Cardiac fibroblast (primary cell): ENCODE results near the gene CLIC4.
"Not testable (repeated sequence)": the region's sequence is repeated elsewhere in the genome, so short reads cannot be mapped to it uniquely, and the experiment has no call there.

Experiments used
- DNase-seq, 2 donors: peaks; one replicate each; pipeline versions ENCODE4 v3.0.0 to v3.0.0-alpha.2; 2010; ENCODE audit warnings: low read depth in 2 of 2
- H3K4me3 ChIP-seq, 2 donors: replicated peaks in 1 of 2; 1 replicate in 1 of 2; 2 replicates in 1 of 2; pipeline ENCODE4 v1.5.1; 2011; ENCODE audit warnings: low read depth in 2 of 2, low read length in 2 of 2, mild to moderate bottlenecking in 2 of 2, moderate library complexity in 1 of 2
- CTCF ChIP-seq: IDR thresholded peaks from one replicate; pipeline ENCODE4 v1.5.1; 2011; ENCODE audit warnings: low read depth, mild to moderate bottlenecking, low read length, inconsistent platforms

The CLIC4 gene

GRCh38 chr1:24744911-24745710, at the start of gene CLIC4:
Gene CLIC4, plus strand, starts transcription at chr1:24745447. Its CDS starts 107 bp downstream, at chr1:24745554.
- DNase-seq, result peak; percentile 99 to 100
- peak; percentile 28 for TF ChIP-seq CTCF
- H3K4me3 ChIP-seq, result peak within 1 kb of the TSS; percentile 80 to 88

GRCh38 chr1:24696041-24696755, 49.0 kb upstream of the CLIC4 start:
- DNase-seq, result no peak
- TF ChIP-seq CTCF, result no peak
- no peak overlapping the region for H3K4me3 ChIP-seq

DNA sequence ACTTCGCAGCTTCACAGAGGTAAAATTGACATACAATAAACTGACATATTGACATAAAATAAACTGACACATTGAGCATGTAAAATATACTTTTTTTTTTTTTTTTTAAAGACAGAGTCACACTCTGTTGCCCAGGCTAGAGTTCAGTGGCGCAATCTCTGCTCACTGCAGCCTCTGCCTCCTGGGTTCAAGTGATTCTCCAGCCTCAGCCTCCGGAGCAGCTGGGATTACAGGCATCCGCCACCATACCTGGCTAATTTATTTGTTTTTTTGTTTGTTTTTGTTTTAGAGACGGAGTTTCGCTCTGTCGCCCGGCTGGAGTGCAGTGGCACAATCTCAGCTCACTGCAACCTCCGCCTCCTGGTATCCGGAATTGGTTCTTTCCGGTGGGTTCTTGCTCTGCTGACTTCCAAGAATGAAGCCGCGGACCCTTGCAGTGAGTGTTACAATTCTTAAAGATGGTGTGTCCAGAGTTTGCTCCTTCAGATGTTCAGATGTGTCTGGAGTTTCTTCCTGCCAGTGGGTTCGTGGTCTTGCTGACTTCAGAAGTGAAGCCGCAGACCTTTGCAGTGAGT, 48.4 kb upstream of the CLIC4 start:
- TF ChIP-seq CTCF, result no peak
- no peak overlapping the region for H3K4me3 ChIP-seq
- no peak for DNase-seq

DNA sequence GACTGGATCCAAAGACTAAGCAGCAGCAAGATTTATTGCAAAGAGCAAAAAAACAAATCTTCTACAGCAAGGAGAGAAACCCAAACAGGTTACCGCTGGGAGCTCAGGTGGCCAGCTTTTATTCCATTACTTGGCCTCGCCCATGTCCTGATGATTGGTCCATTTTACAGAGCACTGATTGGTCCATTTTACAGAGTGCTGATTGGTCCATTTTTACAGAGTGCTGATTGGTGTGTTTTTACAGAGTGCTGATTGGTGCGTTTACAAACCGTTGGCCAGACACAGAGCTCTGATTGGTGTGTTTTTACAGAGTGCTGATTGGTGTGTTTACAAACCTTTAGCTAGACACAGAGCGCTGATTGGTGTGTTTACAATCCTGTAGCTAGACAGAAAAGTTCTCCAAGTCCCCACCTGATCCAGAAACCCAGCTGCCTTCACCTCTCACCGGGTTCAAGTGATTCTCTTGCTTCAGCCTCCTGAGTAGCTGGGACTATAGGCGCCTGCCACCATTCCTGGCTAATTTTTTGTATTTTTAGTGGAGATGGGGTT, 47.7 kb upstream of the CLIC4 start:
- not testable (repeated sequence) for DNase-seq, H3K4me3 ChIP-seq

GRCh38 chr1:24698326-24698725, 46.9 kb upstream of the CLIC4 start:
- DNase-seq, H3K4me3 ChIP-seq: not testable (repeated sequence)

- no peak overlapping the region for H3K4me3 ChIP-seq
- peak in 1 of 2 donors; percentile 37 for DNase-seq
- TF ChIP-seq CTCF, result no peak
Measured at GRCh38 chr1:24699628-24700027, 45.6 kb upstream of the CLIC4 start.

DNA sequence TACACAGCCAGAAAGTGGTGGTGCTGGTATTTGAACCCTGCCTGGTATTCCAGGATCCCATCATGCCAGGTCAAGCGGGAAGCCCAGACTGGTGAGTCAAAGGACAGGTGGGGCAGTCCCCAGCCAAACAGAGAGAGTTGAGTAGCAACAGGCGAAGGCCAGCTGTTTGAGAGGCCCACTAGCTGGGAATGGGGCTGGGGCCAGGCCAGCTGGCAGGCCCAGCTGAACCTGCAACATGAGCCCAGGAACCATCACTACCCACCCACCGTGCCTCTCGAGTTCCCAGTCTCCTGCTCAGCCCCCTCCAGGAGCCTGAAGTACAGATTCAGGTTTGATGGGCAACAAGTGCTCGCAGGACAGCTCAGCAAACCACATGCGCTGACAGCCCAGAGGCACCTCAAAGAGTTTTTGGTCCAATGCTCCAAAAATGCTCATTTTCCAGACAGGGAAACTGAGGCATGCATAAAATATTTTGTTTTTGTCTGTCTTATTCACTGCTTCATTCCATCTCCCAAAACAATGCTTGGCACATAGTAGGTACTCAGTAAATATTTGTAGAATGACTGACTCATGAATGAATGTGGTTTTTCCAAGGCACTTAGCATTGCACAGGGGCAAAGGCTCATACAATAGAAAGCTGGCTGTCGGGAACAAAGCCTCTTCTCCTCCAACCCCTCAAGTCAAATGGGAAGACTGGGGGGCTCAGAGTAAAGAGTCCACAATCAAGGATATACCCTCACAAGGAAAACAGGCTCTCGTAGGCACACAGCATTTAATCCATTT, 42.5 kb upstream of the CLIC4 start:
- peak; percentile 54 to 61 for DNase-seq
- no peak for TF ChIP-seq CTCF
- no peak overlapping the region for H3K4me3 ChIP-seq
